Mesendoderm (in vitro differentiated cells): ENCODE measurements around the gene GAK.

Experiments
- DNase-seq: peaks from one replicate; pipeline ENCODE4 v3.0.0; 2013
- H2AK5ac ChIP-seq: 2 replicates; pipeline ENCODE4 v1.6.1; 2013; ENCODE audit warnings: low read length, inconsistent platforms
- H2BK120ac ChIP-seq: 2 replicates; pipeline ENCODE4 v1.6.1; 2013; ENCODE audit warnings: low read depth, mild to moderate bottlenecking, low read length, moderate library complexity, mixed read lengths
- H2BK15ac ChIP-seq: replicated peaks from 2 replicates; pipeline ENCODE4 v1.6.1; 2013; ENCODE audit warnings: low read depth, mild to moderate bottlenecking, moderate library complexity
- H2BK5ac ChIP-seq: 2 replicates; pipeline ENCODE4 v1.6.1; 2013; ENCODE audit warnings: low read length, inconsistent platforms
- H3K18ac ChIP-seq: 2 replicates; pipeline ENCODE4 v1.6.1; 2013; ENCODE audit warnings: mild to moderate bottlenecking, low read length, mixed read lengths
- H3K23ac ChIP-seq: one replicate; pipeline ENCODE4 v1.6.1; 2013; ENCODE audit warnings: low read length
- H3K27ac ChIP-seq: 2 replicates; pipeline ENCODE4 v1.5.1; 2013; ENCODE audit warnings: low read depth, mild to moderate bottlenecking, inconsistent platforms, low read length, moderate library complexity
- H3K27me3 ChIP-seq: 2 replicates; pipeline ENCODE4 v1.6.1; 2013; ENCODE audit warnings: low read length, control low read depth, mild to moderate bottlenecking, inconsistent platforms; ENCODE audit not compliant: insufficient read depth, poor library complexity
- H3K36me3 ChIP-seq: 2 replicates; pipeline ENCODE4 v1.6.1; 2013; ENCODE audit warnings: low read length, inconsistent platforms; ENCODE audit not compliant: control insufficient read depth, insufficient read depth
- H3K4ac ChIP-seq: one replicate; pipeline ENCODE4 v1.6.1; 2013; ENCODE audit warnings: low read depth, mild to moderate bottlenecking, low read length, moderate library complexity
- H3K4me1 ChIP-seq: 2 replicates; pipeline ENCODE4 v1.6.1; 2013; ENCODE audit warnings: low read depth, low read length, inconsistent platforms; ENCODE audit not compliant: control insufficient read depth
- H3K4me2 ChIP-seq: 2 replicates; pipeline ENCODE4 v1.6.1; 2013; ENCODE audit warnings: low read length
- H3K4me3 ChIP-seq: 2 replicates; pipeline ENCODE4 v1.5.1; 2013; ENCODE audit warnings: mild to moderate bottlenecking, low read length
- H3K56ac ChIP-seq: one replicate; pipeline ENCODE4 v1.6.1; 2013; ENCODE audit warnings: low read length
- H3K79me1 ChIP-seq: 2 replicates; pipeline ENCODE4 v1.6.1; 2013; ENCODE audit warnings: low read length, inconsistent platforms
- H3K79me2 ChIP-seq: 2 replicates; pipeline ENCODE4 v1.6.1; 2013; ENCODE audit warnings: mild to moderate bottlenecking, low read length; ENCODE audit not compliant: control insufficient read depth, insufficient read depth
- H3K9ac ChIP-seq: 2 replicates; pipeline ENCODE4 v1.6.1; 2013; ENCODE audit warnings: low read length, inconsistent platforms
- H4K5ac ChIP-seq: one replicate; pipeline ENCODE4 v1.6.1; 2013; ENCODE audit warnings: low read length
- H4K8ac ChIP-seq: one replicate; pipeline ENCODE4 v1.6.1; 2013; ENCODE audit warnings: low read depth, mild to moderate bottlenecking, control low read depth, low read length, moderate library complexity
- WGBS: extraction: QIAGEN DNeasy Blood & Tissue Kit; methylation state at CpG from one replicate; pipeline ENCODE4 v1.1.7; 2013; ENCODE audit warnings: low lambda C conversion rate, missing lambda C conversion rate; ENCODE audit not compliant: insufficient coverage; ENCODE audit errors: extremely low coverage; 5-methylcytosine and 5-hydroxymethylcytosine counted together

GAK gene

GRCh38 chr4:870951-871350, 61.2 kb downstream of the GAK start:
- Histone ChIP-seq H3K79me1 (no peaks in the 10 kb centered on the region), H3K4me3 (no peak overlapping the region), H2BK15ac (no peak overlapping the region), H3K18ac (no peak overlapping the region), H2AK5ac (no peak overlapping the region), H3K4ac (no peak overlapping the region), H3K4me1 (no peaks in the 10 kb centered on the region), H3K23ac (no peak overlapping the region), H3K56ac (no peak overlapping the region), H3K27ac (no peak overlapping the region), H4K8ac (no peak overlapping the region), H3K4me2 (no peak overlapping the region), H3K27me3 (no peaks in the 10 kb centered on the region), H2BK120ac (no peak overlapping the region), H3K79me2 (no peaks in the 10 kb centered on the region), H3K36me3 (peaks cover 14% of the 10 kb centered on the region), H2BK5ac (no peak overlapping the region), H4K5ac (no peak overlapping the region), H3K9ac (no peak overlapping the region)
- WGBS: no CpG with 5 or more reads among the region's 20 CpGs
- DNase-seq: no peak

- H3K79me1 ChIP-seq: no peaks in the 10 kb centered on the region
- H2BK15ac ChIP-seq: no peak overlapping the region
- H3K4ac ChIP-seq: no peak overlapping the region
- no peak overlapping the region for H2BK5ac ChIP-seq
- H3K9ac ChIP-seq: no peak overlapping the region
- no peak overlapping the region for H3K18ac ChIP-seq
- H3K4me2 ChIP-seq: no peak overlapping the region
- H3K27ac ChIP-seq: no peak overlapping the region
- H3K79me2 ChIP-seq: no peaks in the 10 kb centered on the region
- no CpG with 5 or more reads among the region's 15 CpGs for WGBS
- H3K23ac ChIP-seq: no peak overlapping the region
- no peak for DNase-seq
- H3K4me3 ChIP-seq: no peak overlapping the region
- H4K5ac ChIP-seq: no peak overlapping the region
- H3K27me3 ChIP-seq: no peaks in the 10 kb centered on the region
- H3K56ac ChIP-seq: no peak overlapping the region
- H2BK120ac ChIP-seq: no peak overlapping the region
- no peaks in the 10 kb centered on the region for H3K4me1 ChIP-seq
- H4K8ac ChIP-seq: no peak overlapping the region
- H3K36me3 ChIP-seq: peaks cover 14% of the 10 kb centered on the region
- no peak overlapping the region for H2AK5ac ChIP-seq
Observed at GRCh38 chr4:869776-870175, 62.3 kb downstream of the GAK start.

GRCh38 chr4:868421-868820, 63.7 kb downstream of the GAK start:
- peaks cover 11% of the 10 kb centered on the region for H3K36me3 ChIP-seq
- H4K8ac ChIP-seq: no peak overlapping the region
- no peak for DNase-seq
- H3K4me1 ChIP-seq: no peaks in the 10 kb centered on the region
- H3K4me3 ChIP-seq: no peak overlapping the region
- no peak overlapping the region for H3K27ac ChIP-seq
- no peaks in the 10 kb centered on the region for H3K79me2 ChIP-seq
- H2AK5ac ChIP-seq: no peak overlapping the region
- H3K23ac ChIP-seq: no peak overlapping the region
- no peaks in the 10 kb centered on the region for H3K27me3 ChIP-seq
- no peak overlapping the region for H3K4ac ChIP-seq
- no peak overlapping the region for H2BK120ac ChIP-seq
- H3K79me1 ChIP-seq: no peaks in the 10 kb centered on the region
- H4K5ac ChIP-seq: no peak overlapping the region
- no peak overlapping the region for H3K9ac ChIP-seq
- H3K56ac ChIP-seq: no peak overlapping the region
- no peak overlapping the region for H2BK15ac ChIP-seq
- no peak overlapping the region for H3K18ac ChIP-seq
- H3K4me2 ChIP-seq: no peak overlapping the region
- H2BK5ac ChIP-seq: no peak overlapping the region
- WGBS: no CpG with 5 or more reads among the region's 21 CpGs

GRCh38 chr4:867526-868250, 64.4 kb downstream of the GAK start:
- no peak overlapping the region for H2BK120ac ChIP-seq
- no peak overlapping the region for H2BK15ac ChIP-seq
- H3K4me3 ChIP-seq: no peak overlapping the region
- peaks cover 12% of the 10 kb centered on the region for H3K36me3 ChIP-seq
- H4K8ac ChIP-seq: no peak overlapping the region
- H3K9ac ChIP-seq: no peak overlapping the region
- no peak overlapping the region for H3K23ac ChIP-seq
- no peak for DNase-seq
- no peak overlapping the region for H2BK5ac ChIP-seq
- no peak overlapping the region for H3K18ac ChIP-seq
- H2AK5ac ChIP-seq: no peak overlapping the region
- no peaks in the 10 kb centered on the region for H3K79me2 ChIP-seq
- no peaks in the 10 kb centered on the region for H3K27me3 ChIP-seq
- H3K79me1 ChIP-seq: no peaks in the 10 kb centered on the region
- H3K4ac ChIP-seq: no peak overlapping the region
- no peak overlapping the region for H3K27ac ChIP-seq
- H3K4me2 ChIP-seq: no peak overlapping the region
- H4K5ac ChIP-seq: no peak overlapping the region
- no peak overlapping the region for H3K56ac ChIP-seq
- no peaks in the 10 kb centered on the region for H3K4me1 ChIP-seq
- WGBS: no CpG with 5 or more reads among the region's 26 CpGs

- Histone ChIP-seq H3K4me3 (no peak overlapping the region), H2BK15ac (no peak overlapping the region), H3K4me2 (no peak overlapping the region), H3K79me1 (no peaks in the 10 kb centered on the region), H3K9ac (no peak overlapping the region), H2BK5ac (no peak overlapping the region), H3K36me3 (peaks cover 13% of the 10 kb centered on the region), H3K79me2 (no peaks in the 10 kb centered on the region), H3K56ac (no peak overlapping the region), H2BK120ac (no peak overlapping the region), H3K4me1 (no peaks in the 10 kb centered on the region), H3K18ac (no peak overlapping the region), H3K27ac (no peak overlapping the region), H3K23ac (no peak overlapping the region), H4K5ac (no peak overlapping the region), H2AK5ac (no peak overlapping the region), H3K27me3 (no peaks in the 10 kb centered on the region), H4K8ac (no peak overlapping the region), H3K4ac (no peak overlapping the region)
- peak; percentile 22 for DNase-seq
- WGBS: no CpG with 5 or more reads among the region's 28 CpGs
Observed at GRCh38 chr4:866761-867390, 65.2 kb downstream of the GAK start.
